HK-2 (cell line): ENCODE results near the gene CCDC88B.

Source experiments
- DNase-seq: peaks from one replicate; pipeline ENCODE4 v3.0.0-alpha.2; 2018; ENCODE audit not compliant: unreplicated experiment

CCDC88B gene

DNA sequence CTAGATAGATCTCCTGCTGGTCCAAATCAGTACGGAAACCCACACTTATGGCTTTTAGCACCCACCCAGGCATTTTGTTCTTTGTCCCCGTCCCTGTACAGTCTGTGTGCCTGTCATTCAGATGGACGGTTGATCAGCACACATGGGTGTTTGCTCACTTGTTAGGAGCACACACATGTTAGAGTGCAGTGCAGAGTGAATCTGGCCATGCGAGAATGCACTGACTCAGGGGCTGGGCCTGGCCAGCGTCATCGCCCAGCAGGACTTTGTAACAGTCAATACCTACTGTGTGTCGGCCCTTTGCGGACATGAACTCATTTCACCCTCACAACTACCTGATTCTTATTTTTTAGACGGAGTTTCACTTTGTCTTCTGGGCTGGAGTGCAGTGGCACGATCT is 22.3 kb downstream of the CCDC88B start:
- no peak for DNase-seq

- DNase-seq: no peak
Measured at GRCh38 chr11:64364435-64364834, 24.4 kb downstream of the CCDC88B start.

DNA sequence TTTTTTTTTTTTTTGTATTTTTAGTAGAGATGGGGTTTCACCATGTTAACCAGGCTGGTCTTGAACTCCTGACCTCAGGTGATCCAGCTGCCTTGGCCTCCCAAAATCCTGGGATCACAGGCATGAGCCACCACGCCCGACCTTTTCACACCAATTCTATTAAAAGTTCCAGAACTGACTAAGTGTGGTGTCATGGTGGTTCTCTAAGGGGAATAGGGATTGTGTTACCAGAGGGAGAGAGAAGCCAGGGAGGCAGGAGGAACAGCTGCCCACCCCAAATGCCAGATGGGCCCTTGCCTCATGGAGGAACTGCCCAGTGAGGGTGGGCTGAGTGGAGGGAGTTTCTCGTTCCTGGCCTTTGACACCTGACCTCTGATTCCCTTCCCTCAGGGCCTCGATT is 24.9 kb downstream of the CCDC88B start:
- no peak for DNase-seq

DNA sequence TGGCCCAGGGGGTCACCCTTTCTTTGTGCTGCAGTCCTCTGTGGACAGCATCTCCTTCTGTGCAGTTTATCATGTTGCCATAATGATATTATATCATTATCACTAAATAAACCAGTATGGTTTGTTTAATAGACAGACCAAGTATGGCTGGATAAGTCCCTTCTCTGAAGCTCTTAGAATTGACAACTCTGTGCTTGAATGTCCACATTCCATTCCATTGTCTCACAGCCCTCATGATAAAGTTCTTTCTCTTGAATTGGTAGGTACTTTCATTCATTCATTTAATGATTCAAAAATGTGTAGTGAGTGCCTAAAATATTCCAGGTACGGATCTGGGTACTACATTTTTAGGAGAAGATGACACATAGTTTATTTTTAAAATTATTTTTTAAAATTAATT is 26.7 kb downstream of the CCDC88B start:
- DNase-seq: no peak

DNA sequence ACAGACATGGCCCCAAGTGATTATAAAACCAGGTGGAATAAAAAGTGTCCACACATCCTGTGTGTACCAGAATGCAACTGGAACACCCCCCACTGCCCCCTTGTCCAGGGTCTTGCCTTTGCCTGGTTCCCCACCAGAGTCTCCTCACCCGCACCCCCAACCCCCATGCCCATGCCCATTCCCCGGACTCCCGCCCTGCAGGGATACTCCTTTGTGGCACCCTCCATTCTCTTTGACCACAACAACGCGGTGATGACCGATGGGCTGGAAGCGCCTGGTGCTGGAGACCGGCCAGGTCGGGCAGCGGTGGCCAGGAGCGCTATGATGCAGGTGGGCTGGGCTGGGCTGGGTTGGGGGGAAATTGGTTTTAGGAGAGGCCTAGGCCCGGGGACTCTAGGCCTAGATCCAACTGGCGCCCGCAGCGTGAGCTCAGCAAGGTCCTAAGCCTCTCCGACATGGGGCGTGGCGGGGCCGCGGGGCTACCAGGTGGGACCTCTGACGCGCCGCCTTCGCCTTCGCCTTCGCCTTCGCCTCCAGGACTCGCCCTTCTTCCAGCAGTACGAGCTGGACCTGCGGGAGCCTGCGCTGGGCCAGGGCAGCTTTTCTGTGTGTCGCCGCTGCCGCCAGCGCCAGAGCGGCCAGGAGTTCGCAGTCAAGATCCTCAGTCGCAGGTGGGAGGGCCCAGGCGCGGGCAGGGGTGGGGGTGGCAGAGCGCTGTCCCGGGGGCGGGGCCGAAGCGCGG is 28.1 kb downstream of the CCDC88B start:
- no peak for DNase-seq

DNA sequence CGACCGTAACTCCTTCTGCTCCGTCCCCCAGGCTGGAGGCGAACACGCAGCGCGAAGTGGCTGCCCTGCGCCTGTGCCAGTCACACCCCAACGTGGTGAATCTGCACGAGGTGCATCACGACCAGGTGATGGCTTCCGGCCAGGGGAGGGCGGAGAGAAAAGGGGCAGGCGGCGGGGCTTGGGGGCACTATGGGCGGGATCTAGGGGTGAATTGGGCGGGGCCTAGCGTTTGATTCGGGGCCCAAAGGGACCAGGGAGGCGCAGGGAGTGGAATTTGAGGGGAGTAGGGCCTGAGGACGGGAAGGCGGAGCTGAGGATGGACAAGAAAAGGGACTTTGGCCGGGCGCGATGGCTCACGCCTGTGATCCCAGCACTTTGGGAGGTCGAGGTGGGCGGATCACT is 28.7 kb downstream of the CCDC88B start:
- DNase-seq: no peak

GRCh38 chr11:64369440-64370421 is 29.7 kb downstream of the CCDC88B start:
- no peak for DNase-seq

- no peak for DNase-seq
Measured at GRCh38 chr11:64371201-64371600, 31.2 kb downstream of the CCDC88B start.

- no peak for DNase-seq
Measured at GRCh38 chr11:64372021-64372420, 32.0 kb downstream of the CCDC88B start.

DNA sequence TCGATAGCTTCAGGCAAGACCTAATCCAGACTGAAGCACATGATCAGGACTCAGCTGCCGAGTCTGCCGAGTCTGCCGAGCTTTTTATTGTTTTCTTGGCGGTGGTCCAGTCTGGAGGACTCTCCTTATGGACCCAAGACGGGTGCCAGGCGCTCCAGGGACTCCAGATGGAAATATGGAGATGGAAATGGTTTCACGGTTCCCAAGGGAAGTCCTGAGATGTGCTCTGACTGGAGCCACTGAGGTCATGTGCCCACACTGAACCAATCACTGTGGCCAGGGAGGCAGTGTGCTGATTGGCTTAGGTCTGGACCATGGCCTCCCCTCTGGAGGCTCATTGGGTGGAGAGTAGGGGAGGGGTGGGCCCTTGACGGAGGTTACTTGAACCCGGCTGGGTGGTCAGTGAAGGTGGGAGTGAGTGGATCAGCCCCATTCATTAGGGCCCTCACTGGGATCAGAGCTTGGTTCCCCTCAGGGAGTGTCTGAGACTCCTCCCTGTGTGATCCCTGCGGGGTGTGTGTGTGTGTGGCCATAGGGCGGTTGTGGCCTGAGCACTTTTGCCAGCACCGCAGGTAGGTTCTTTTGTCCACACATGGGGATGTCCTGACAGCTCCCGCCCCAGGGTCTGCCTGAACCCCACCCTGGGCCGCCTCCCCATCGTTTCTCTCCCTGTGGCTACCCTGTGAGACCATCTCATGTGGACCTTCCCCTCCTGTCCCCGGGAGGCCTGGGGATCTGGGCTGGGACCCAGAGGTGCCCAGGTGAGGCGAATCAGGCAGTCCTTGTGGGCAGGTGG is 33.0 kb downstream of the CCDC88B start:
- peak; percentile 88 for DNase-seq

DNA sequence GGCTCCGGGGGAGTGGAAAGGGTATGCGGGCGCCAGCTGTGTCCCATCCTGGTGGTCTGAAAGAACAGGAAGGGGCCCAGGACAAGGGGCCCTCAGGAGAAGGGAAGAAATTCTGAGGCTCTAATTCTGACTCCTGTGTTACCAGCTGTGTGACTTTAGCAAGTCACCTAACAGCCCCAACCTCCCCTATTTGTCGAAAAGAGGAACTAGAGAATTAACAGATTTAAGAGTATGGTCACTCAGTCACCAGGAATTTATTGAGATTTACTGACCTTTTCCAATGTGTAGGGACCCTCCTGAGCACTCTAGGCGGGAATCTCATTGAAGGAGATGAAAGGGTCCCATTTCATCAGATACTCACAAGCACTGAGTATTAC is 33.6 kb downstream of the CCDC88B start:
- DNase-seq: no peak

GRCh38 chr11:64376071-64376470 is 36.1 kb downstream of the CCDC88B start:
- DNase-seq: no peak

DNA sequence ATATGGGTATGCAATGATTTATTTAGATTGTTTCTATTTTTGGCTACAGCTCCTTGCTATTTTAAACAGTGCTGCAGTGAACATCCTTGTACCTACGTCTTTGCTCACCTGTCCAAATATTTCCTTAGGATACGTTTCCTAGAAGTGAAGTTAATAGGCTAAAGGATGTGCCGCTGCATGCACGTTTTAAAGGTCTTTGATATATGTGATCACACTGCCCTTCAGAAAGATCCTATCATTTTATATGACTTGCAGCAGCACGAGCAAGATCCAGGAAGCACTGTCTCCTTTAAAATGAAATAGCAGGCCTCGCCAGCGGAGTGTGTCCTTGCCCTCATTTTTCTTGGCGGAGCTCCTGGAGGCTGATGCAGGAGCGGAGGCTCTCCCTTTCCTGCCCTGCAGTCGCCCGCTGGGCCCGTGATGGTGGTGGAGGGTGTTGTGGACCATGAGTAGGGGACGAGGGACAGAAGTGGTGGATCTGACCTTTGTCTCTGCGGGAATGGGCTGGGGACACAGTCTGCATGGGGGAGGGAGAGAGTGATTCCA is 38.4 kb downstream of the CCDC88B start:
- DNase-seq: no peak

- DNase-seq: no peak
Measured at GRCh38 chr11:64379160-64379559, 39.2 kb downstream of the CCDC88B start.

- no peak for DNase-seq
Measured at GRCh38 chr11:64379817-64380709, 40.1 kb downstream of the CCDC88B start.

GRCh38 chr11:64381350-64381749 is 41.3 kb downstream of the CCDC88B start:
- DNase-seq: no peak

DNA sequence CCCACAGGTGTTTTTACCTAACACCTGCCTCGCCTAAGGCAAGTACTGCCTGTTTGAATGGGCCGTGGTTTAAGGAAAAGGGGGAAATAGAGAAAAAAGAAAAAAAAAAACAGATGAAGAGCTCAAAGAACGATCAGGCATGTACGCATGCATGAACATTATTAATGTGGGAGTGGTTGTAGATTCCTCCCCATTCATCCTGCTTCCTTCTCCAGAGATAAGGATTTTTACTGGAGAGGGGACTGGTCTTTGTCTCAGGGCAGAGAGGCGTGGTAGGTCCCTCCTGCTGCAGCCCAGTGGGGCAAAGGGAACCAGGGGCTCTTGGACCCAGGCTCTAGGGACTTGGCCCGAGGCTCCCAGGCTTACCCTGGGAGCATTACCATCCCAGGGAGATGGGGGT is 42.0 kb downstream of the CCDC88B start:
- no peak for DNase-seq

GRCh38 chr11:64382586-64382985 is 42.6 kb downstream of the CCDC88B start:
- DNase-seq: no peak

GRCh38 chr11:64383580-64383979 is 43.6 kb downstream of the CCDC88B start:
- DNase-seq: no peak

DNA sequence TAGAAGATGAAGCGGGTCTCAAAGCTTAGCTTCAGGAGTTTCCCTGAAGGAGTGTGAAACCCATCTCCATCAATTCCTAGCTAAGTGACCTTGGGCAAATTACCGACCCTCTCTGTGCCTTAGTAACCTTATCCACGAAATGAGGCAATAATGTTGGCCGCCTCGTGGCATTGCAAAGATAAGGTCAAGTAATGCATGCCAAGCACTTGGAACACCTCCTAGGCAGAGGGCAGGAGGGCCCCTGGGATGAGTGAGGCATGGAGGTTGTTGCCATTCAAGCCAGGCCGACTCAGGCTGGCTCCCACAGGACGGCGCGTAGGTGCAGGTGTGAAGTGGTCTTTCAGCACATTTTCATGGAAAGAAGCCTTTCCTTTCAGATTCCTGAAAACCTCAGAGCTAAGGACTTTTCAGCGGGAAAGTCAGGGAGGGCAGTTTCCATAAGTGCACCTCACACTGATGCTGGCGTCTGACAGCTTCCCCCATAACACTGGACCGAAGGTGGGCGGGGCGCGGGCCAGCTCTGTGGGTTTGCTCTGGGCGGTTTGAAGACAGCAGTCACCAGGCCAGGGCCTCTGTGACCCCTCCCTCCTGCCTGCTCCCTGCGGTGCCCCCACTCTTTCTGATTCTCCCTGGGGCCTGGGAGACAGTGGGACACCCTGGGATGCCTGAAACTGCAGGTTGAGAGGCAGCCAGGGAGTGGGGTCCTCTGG is 44.2 kb downstream of the CCDC88B start:
- DNase-seq: no peak
